Measurements from ENCODE around the gene HSPA1L.

The HSPA1L gene

DNA sequence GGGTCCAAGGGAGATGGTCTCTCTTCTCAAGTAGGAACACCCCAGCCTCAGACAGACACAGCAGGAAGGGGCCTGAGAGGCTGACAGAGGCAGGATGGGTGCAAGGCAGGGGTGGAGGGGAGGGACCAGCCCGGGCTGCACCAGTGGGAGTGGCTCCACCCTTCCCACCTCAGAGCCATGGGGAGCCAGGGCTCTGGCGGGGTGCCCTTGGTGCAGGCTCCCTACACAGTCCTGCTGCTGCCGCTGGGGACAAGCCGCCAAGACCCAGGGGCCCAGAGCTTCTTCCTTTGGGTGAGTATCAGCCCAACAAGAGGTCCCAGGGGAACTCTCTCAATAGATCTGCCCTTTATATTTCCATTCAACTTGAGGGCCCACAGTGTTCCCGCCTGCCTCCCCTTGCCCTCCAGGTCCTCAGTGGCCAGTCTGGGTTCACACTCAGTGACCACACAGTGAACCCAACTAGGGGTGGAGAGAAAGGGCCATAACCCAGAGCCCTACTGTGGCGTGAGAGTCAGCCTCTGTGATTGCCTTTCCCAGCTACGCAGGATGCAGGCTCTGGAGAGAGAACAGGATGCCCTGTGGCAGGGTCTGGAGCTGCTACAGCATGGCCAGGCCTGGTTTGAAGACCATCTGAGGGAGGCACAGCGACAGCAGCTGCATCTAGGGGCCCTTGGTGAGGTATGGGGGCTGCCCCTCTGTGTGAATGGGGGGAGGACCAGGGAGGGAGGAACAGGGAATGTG lies 52.0 kb downstream of the HSPA1L start:
- DNase-seq: no peak

- DNase-seq: no peak
These were observed 52.7 kb downstream of the HSPA1L start, which contains the start of gene SAPCD1 for GRCh38 chr6:31762356-31762755. TSS of gene SAPCD1 (plus strand) at chr6:31762656. CDS start at chr6:31763055, 399 bp downstream.

DNA sequence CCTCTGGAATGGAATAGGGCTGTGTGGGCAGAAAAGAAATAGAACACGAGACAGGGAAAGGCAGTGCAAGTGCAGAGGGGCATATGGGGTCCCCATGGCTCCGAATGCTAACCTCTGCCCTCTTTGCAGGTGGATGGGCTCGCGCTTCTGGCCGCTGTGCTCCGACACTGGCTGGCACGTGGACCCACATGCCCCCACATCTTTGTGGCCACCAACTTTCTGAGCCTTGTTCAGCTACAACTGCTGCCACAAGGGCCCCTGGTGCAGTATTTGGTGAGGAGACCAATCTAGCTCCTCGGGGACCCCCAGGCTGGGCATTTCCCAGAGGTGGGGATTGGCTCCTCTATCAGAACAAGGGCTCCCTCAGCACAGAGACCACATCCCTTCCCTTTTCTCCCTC lies 53.7 kb downstream of the HSPA1L start:
- DNase-seq: no peak

GRCh38 chr6:31760790-31761189 lies 54.3 kb downstream of the HSPA1L start:
- DNase-seq: no peak
